CD4-positive, alpha-beta T cell treated with Interleukin-6 for 4 hours (primary cell): ENCODE measurements around the gene RBFOX2.
"Not testable (repeated sequence)": the region's sequence is repeated elsewhere in the genome, so short reads cannot be mapped to it uniquely, and the experiment has no call there.

Experiments used
- DNase-seq: peaks from one replicate; pipeline ENCODE4 v3.0.0-alpha.2; 2020; ENCODE audit warnings: mixed read lengths

RBFOX2 gene

GRCh38 chr22:36042240-36042639, 13.6 kb upstream of the RBFOX2 start:
- DNase-seq, result no peak

- no peak for DNase-seq
Measured at GRCh38 chr22:36039125-36039524, 10.5 kb upstream of the RBFOX2 start.

GRCh38 chr22:36037102-36037758, 8.6 kb upstream of the RBFOX2 start:
- DNase-seq, result no peak

- DNase-seq, result no peak
Measured at GRCh38 chr22:36036167-36036624, 7.6 kb upstream of the RBFOX2 start.

- DNase-seq, result no peak
Measured at GRCh38 chr22:36032611-36033010, 4.0 kb upstream of the RBFOX2 start.

GRCh38 chr22:36029406-36029755, 757 bp upstream of the RBFOX2 start:
- no peak for DNase-seq

GRCh38 chr22:36027935-36028645, 534 bp downstream of the RBFOX2 start:
- no peak for DNase-seq

- peak; percentile 12 for DNase-seq
Measured at GRCh38 chr22:36027579-36027934, 1.1 kb downstream of the RBFOX2 start.

GRCh38 chr22:36026741-36027140, 1.9 kb downstream of the RBFOX2 start:
- DNase-seq, result no peak

GRCh38 chr22:36022697-36023096, 5.9 kb downstream of the RBFOX2 start:
- DNase-seq, result no peak

- no peak for DNase-seq
Measured at GRCh38 chr22:36022162-36022561, 6.5 kb downstream of the RBFOX2 start.

GRCh38 chr22:36021606-36022153, 6.9 kb downstream of the RBFOX2 start:
- DNase-seq, result no peak

- not testable (repeated sequence) for DNase-seq
Measured at GRCh38 chr22:36020865-36021264, 7.8 kb downstream of the RBFOX2 start.

GRCh38 chr22:36017651-36018091, 11.0 kb downstream of the RBFOX2 start:
- DNase-seq, result no peak

- no peak for DNase-seq
Measured at GRCh38 chr22:36016684-36017083, 11.9 kb downstream of the RBFOX2 start.

GRCh38 chr22:36015811-36016529, 12.7 kb downstream of the RBFOX2 start:
- no peak for DNase-seq

- DNase-seq, result no peak
Measured at GRCh38 chr22:36015155-36015810, 13.3 kb downstream of the RBFOX2 start.

- no peak for DNase-seq
Measured at GRCh38 chr22:36014546-36015074, 14.0 kb downstream of the RBFOX2 start.

- DNase-seq, result no peak
Measured at GRCh38 chr22:36012332-36012731, 16.3 kb downstream of the RBFOX2 start.

- DNase-seq, result no peak
Measured at GRCh38 chr22:36010882-36011281, 17.7 kb downstream of the RBFOX2 start.

GRCh38 chr22:36010090-36010489, 18.5 kb downstream of the RBFOX2 start:
- DNase-seq, result no peak

GRCh38 chr22:36009085-36009484, 19.5 kb downstream of the RBFOX2 start:
- no peak for DNase-seq

- DNase-seq, result no peak
Measured at GRCh38 chr22:36008565-36008964, 20.1 kb downstream of the RBFOX2 start.
